ENCODE measurements around the gene PTPRO. TPM values are rescaled to one million over a fixed set of nuclear protein-coding genes. Genes with fewer than 3 reads are reported as not detected.

Gene PTPRO
- total RNA-seq, 4 donors from 2014 or later = 0.19 to 0.94 (median 0.70) TPM

GRCh38 chr12:15596174-15596573, 273.9 kb downstream of the PTPRO start:
- Histone ChIP-seq H3K27ac (peak overlapping the region in 3 of 4 donors; percentile 0 to 13 (median 2)), H3K27me3 (no peaks in the 10 kb centered on the region), H3K4me1 (peaks cover 4 to 11% of the 10 kb centered on the region in 2 donors), H3K36me3 (no peaks in the 10 kb centered on the region), H3K9me3 (no peaks in the 10 kb centered on the region), H3K4me3 (no peak overlapping the region)
- DNase-seq (no peak), ATAC-seq (no peak)
- intact Hi-C loops (cut with DNase I; ENCODE audit: low total_unique reads) (no loop called here), in situ Hi-C loops (cut with MboI; ENCODE audit: low sequenced_read_pairs in 4 of 4) (loop anchor here in 3 of 4 donors (5.0 kb wide), 1 partner anchor 256 kb away; no protein-coding TSS in a partner anchor)
- TF ChIP-seq POLR2A (IDR thresholded peaks at IDR 0.05) (no peak), CTCF (IDR thresholded peaks at IDR 0.05 in 4 of 5, conservative IDR thresholded peaks at IDR 0.05 in 1 of 5) (no peak)

DNA sequence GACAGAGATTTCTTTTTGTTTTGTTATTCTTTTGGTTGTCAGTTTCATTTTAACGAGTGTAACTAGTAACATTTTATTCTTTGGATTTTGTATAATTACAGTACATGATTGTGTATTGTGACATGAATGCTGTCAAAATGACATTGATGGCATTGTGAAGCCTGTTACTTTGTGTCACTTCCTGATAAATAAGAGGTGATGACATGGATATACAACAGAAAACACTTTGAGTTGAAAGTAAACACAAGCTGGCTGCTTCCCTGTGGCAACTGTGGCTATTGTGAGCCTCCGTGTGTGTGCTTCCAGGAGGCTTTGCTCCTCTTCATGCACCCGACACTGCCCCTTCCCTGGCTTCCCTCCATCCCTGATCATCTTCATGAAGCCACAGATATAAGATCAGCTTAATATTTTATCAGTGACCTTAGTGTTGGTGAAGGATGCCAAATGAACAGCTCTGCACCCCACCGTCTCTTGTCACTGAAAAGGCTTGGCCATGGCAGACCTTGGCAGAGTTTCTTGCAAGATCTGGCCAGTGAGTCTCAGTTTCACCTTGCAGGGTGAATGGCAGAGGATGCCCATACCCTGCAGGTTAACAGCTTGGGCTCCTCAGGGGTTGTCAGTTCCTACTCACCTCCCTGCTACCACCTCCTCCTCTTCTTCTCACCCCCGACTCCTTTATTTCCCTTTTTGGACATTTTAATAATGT, 275.0 kb downstream of the PTPRO start:
- no peak overlapping the region for H3K4me3 ChIP-seq
- in situ Hi-C loops (cut with MboI; ENCODE audit: low sequenced_read_pairs in 4 of 4) = loop anchor here in 3 of 4 donors (5.0 kb wide), 1 partner anchor 255 kb away; no protein-coding TSS in a partner anchor
- intact Hi-C loops (cut with DNase I; ENCODE audit: low total_unique reads) = no loop called here
- H3K27me3 ChIP-seq = no peaks in the 10 kb centered on the region
- DNase-seq (no peak), ATAC-seq (no peak)
- TF ChIP-seq POLR2A (IDR thresholded peaks at IDR 0.05) (no peak), CTCF (IDR thresholded peaks at IDR 0.05 in 4 of 5, conservative IDR thresholded peaks at IDR 0.05 in 1 of 5) (no peak)
- no peak overlapping the region for H3K27ac ChIP-seq
- no peaks in the 10 kb centered on the region for H3K36me3 ChIP-seq
- H3K9me3 ChIP-seq = no peaks in the 10 kb centered on the region
- peaks cover 4 to 11% of the 10 kb centered on the region in 2 donors for H3K4me1 ChIP-seq

GRCh38 chr12:15599266-15600037, 277.1 kb downstream of the PTPRO start:
- H3K27ac ChIP-seq = peak overlapping the region; percentile 15 to 42 (median 34)
- no peaks in the 10 kb centered on the region for H3K9me3 ChIP-seq
- H3K4me1 ChIP-seq = peaks cover 4 to 11% of the 10 kb centered on the region in 2 donors
- no peak overlapping the region for H3K4me3 ChIP-seq
- peak; percentile 84 to 90 for ATAC-seq
- intact Hi-C loops (cut with DNase I; ENCODE audit: low total_unique reads) (no loop called here), in situ Hi-C loops (cut with MboI; ENCODE audit: low sequenced_read_pairs in 4 of 4) (loop anchor here in 3 of 4 donors (5.0 kb wide), 1 partner anchor 253 kb away; no protein-coding TSS in a partner anchor)
- no peaks in the 10 kb centered on the region for H3K27me3 ChIP-seq
- peak in 1 of 2 donors; percentile 24 for DNase-seq
- TF ChIP-seq POLR2A (IDR thresholded peaks at IDR 0.05) (no peak), CTCF (IDR thresholded peaks at IDR 0.05 in 4 of 5, conservative IDR thresholded peaks at IDR 0.05 in 1 of 5) (no peak)
- H3K36me3 ChIP-seq = no peaks in the 10 kb centered on the region

DNA sequence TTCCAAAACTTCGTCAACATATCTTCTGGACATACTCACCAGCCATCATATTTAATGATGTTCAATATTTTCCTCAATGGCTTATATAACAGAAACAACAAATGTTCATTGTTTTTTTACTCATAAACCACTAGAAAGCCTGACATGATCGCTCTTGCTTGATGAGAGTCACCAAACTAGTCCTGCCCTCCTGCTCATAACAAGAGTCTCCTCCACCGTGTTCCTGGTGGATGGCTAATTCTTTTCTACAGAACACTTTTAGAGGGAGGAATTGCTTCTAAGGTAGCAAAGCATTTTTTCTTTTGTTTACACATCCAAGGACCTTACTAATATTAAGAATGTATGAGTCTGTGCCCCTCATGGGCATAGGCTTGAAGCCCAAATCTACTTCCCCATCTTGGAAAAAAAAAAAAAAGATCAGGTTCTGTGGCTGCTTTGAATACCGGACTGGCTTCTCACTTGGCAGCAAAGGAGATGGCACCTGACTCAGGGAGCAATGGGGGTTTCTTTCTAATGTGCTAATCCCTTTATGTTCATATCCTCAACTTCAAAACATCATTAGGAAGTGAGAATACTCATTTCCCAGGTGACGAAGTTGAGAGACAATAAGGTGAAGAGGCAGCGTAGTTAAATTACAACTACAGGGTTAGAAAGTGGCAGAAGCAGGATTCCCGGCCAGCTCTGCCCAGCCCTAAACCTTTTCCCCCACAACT, 278.1 kb downstream of the PTPRO start:
- TF ChIP-seq POLR2A (IDR thresholded peaks at IDR 0.05) (no peak), CTCF (IDR thresholded peaks at IDR 0.05 in 4 of 5, conservative IDR thresholded peaks at IDR 0.05 in 1 of 5) (no peak)
- no peaks in the 10 kb centered on the region for H3K9me3 ChIP-seq
- intact Hi-C loops (cut with DNase I; ENCODE audit: low total_unique reads) (no loop called here), in situ Hi-C loops (cut with MboI; ENCODE audit: low sequenced_read_pairs in 4 of 4) (no loop called here)
- no peaks in the 10 kb centered on the region for H3K27me3 ChIP-seq
- H3K4me3 ChIP-seq = no peak overlapping the region
- H3K27ac ChIP-seq = peak overlapping the region in 1 of 4 donors; percentile 35
- no peaks in the 10 kb centered on the region for H3K36me3 ChIP-seq
- no peak for DNase-seq
- ATAC-seq = no peak
- H3K4me1 ChIP-seq = peaks cover 4 to 11% of the 10 kb centered on the region in 2 donors

Data from gastrocnemius medialis (tissue), 4 donors.